Activated CD8-positive, alpha-beta memory T cell treated with anti-CD3 and anti-CD28 coated beads, Interleukin-2, amount 50 U/mL, for 1 hour (primary cell): ENCODE measurements around the gene IL25.
"Not testable (repeated sequence)": the region's sequence is repeated elsewhere in the genome, so short reads cannot be mapped to it uniquely, and the experiment has no call there.

Experiments used
- DNase-seq: peaks from one replicate; pipeline ENCODE4 v3.0.0-alpha.2; 2020; ENCODE audit errors: extremely low read depth

The IL25 gene

GRCh38 chr14:23409475-23409874, 36.9 kb downstream of the IL25 start:
- DNase-seq, result no peak

- DNase-seq, result no peak
Observed at GRCh38 chr14:23409966-23410635, 37.5 kb downstream of the IL25 start.

- DNase-seq, result no peak
Observed at GRCh38 chr14:23411563-23412525, 39.2 kb downstream of the IL25 start.

DNA sequence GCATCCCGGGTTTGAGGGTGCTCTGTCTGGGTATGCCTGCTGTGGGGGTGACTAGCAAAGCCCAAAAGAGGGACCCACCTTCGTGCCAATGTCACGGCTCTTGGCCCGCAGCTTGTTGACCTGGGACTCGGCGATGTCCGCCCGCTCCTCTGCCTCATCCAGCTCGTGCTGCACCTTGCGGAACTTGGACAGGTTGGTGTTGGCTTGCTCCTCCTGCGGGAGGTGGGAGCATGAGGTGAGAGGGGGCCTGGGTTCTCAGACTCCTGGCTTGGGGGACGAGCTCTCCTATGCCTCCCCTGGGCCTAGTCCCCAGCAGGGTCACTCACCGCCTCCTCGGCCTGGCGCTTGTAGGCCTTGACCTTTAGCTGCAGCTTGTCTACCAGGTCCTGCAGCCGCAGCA, 41.1 kb downstream of the IL25 start:
- DNase-seq, result no peak

GRCh38 chr14:23414254-23414653, 41.6 kb downstream of the IL25 start:
- no peak for DNase-seq

DNA sequence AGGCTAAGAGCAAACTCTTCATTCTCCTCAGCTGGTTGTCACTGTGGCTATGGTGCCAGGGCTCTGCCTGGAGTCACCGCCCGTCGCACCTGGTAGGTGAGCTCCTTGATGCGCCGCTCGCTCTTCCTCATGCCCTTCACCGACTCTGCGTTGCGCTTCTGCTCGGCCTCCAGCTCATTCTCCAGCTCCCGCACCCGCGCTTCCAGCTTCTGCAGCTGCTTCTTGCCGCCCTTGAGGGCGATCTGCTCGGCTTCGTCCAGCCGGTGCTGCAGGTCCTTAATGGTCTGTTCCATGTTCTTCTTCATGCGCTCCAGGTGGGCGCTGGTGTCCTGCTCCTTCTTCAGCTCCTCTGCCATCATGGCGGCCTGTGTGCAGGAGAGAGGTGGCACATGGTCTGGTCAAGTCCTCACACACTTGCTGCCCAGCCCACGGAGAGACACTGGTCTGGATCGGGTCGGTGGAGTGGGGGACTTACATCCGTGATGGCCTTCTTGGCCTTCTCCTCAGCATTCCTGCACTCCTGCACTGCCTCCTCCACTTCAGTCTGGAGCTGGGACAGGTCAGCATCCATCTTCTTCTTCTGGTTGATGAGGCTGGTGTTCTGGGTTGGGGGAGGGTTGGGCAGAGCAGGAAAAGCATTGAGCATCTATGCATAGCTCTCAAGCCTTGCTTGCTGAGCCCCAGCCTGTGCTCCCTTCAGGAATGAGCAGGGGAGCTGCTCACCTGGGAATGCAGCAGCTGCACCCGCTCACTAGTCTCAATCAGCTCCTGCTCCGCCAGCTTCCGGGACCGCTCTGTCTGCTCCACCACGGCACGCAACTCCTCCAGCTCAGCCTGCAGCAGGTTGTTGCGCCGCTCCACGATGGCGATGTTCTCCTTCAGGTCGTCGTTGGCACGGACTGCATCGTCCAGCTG, 42.6 kb downstream of the IL25 start:
- DNase-seq, result no peak

- DNase-seq, result no peak
Observed at GRCh38 chr14:23415821-23416778, 43.5 kb downstream of the IL25 start.

DNA sequence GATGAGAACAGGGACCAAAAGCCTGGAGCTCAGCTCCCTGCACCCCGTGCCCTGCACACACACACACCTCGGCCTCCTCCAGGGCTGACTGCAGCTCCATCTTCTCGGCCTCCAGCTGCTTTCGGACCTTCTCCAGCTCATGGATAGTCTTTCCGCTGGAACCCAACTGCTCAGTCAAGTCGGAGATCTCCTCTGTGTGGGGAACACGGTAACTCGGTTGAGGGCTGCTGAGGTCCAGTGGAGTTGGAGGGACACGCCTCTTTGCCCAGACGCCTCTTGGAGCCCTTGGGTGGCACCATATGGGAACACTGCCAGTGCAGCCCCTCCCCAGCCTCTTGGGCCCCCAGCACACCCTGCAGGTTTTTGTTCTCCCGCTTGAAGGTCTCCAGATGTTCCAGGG, 44.2 kb downstream of the IL25 start:
- no peak for DNase-seq

GRCh38 chr14:23417269-23417668, 44.7 kb downstream of the IL25 start:
- DNase-seq, result not testable (repeated sequence)

DNA sequence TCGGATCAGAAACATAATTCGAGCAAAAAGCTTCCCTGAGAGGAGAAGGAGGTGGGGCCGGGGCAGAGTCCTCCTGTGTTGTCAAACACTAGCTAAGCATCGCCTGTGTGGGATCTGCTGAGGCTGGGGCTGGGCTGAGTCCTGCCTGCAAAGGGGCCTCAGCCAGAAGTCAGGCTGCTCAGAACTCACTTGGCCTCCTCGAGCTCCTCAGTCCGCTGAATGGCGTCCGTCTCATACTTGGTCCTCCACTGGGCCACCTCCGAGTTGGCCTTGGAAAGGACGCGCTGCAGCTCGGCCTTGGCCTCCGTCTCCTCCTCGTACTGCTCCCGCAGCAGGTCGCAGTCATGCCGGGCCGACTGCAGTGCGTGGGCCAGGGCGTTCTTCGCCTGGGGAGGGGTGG, 45.4 kb downstream of the IL25 start:
- no peak for DNase-seq

GRCh38 chr14:23419646-23420045, 47.0 kb downstream of the IL25 start:
- not testable (repeated sequence) for DNase-seq

DNA sequence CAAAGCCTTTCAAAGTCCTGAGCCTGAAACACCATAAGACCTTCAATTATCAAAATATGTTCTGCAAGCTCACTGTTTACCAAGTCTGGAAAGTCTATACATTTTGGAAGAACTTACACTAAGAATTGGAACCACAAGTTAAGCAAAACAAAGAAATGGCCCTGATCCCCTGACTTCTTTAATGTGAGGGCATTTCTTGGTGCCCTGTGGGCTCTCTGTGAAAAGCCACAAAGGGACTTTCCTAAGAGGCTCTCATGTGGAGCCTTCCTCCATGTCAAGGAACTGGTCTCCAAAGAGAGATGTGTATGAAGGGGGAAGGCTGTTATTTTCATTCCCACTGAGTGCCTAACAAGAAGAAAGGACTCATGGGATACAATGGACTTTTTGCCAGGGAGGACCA, 49.0 kb downstream of the IL25 start:
- no peak for DNase-seq

GRCh38 chr14:23423657-23424056, 51.0 kb downstream of the IL25 start:
- DNase-seq, result no peak

- no peak for DNase-seq
Observed at GRCh38 chr14:23425169-23425568, 52.6 kb downstream of the IL25 start.

- DNase-seq, result not testable (repeated sequence)
Observed at GRCh38 chr14:23425798-23426197, 53.2 kb downstream of the IL25 start.
